ENCODE results near the gene NRBP1. TPM values are rescaled to one million over a fixed set of nuclear protein-coding genes. Genes with fewer than 3 reads are reported as not detected.

Gene NRBP1
- total and polyA plus RNA-seq, 2 of the 8 experiments (the other 6 are each of a cell fraction or from before 2014, with no cell fraction given) = 115 to 145 TPM

DNA sequence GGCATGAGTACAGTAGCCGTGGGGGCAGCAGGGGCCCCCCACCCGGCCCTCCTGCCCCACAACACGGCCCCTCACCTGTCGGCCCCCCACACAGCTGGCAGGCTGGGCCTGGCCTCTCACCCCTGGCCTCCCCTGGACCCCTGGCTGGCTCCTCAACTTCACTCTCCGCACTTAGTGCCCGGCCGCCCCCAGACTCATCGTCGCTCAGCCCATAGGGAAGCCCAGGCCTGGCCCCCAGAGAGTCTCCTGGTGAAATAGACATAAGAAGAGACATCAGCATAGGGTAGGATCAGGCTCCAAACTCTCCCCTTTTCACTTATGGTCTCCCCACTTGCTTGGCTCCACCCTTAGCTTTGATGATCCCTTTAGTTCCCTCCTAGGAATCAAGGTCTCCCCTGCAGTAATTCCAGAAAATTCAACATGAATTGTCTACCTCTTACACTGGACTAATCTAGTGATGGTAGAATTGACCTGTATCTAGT, 49.6 kb upstream of the NRBP1 start:
- no peak overlapping the region for H2AFZ ChIP-seq (ENCODE audit: low read length)
- H2BK5ac ChIP-seq (ENCODE audit: low read depth, low read length) = 0 out of 2 replicates have a peak overlapping the region, but pooled peaks have one; percentile 5
- peaks cover 43 to 68% (median 59%) of the 10 kb centered on the region in 4 experiments for H3K36me3 ChIP-seq (ENCODE audit: control insufficient read depth in 2 of 4, insufficient read depth in 4 of 4, low read length in 3 of 4)
- H3K4me3 ChIP-seq (ENCODE audit: extremely low read depth in 1 of 4, insufficient read depth in 2 of 4, low read depth in 3 of 4, low read length in 4 of 4) = peak overlapping the region in 2 of 4 experiments; percentile 77 to 96; a peak in 3 of 8 replicates
- FAIRE-seq (no peak), DNase-seq (ENCODE audit: low read depth in 1 of 2, low spot score in 2 of 2) (no peak)
- H2BK15ac ChIP-seq (ENCODE audit: low read length) = no peak overlapping the region
- POLR2A ChIA-PET (ENCODE audit: partially characterized antibody) = interaction anchor here (0.8 to 9.5 kb wide), 15 partner anchors 7 to 250 kb away, joined by 3 to 114 read pairs (median 6); partner anchors contain the start of genes CCDC121, EIF2B4, GPN1 and GTF3C2
- H3K23me2 ChIP-seq (ENCODE audit: low read depth, low read length) = peaks cover 7% of the 10 kb centered on the region
- H3K4me2 ChIP-seq (ENCODE audit: insufficient read depth in 1 of 2, low read depth in 2 of 2, low read length in 2 of 2) = peak overlapping the region; percentile 88 to 96; a peak in 3 of 4 replicates
- no peak overlapping the region for H2AK5ac ChIP-seq (ENCODE audit: low read depth, low read length)
- no peak overlapping the region for H3K9ac ChIP-seq (replicated peaks in 1 of 4; ENCODE audit: extremely low read depth in 1 of 4, low read depth in 3 of 4, low read length in 3 of 4)
- H3K27me3 ChIP-seq (replicated peaks in 1 of 4; ENCODE audit: control insufficient read depth in 3 of 4, extremely low read depth in 1 of 4, insufficient read depth in 3 of 4, low read length in 3 of 4) = no peaks in the 10 kb centered on the region
- peaks cover 0 to 8% (median 2%) of the 10 kb centered on the region in 4 experiments; a peak in 5 of 7 replicates for H3K4me1 ChIP-seq (replicated peaks in 1 of 4; ENCODE audit: control insufficient read depth in 3 of 4, insufficient read depth in 4 of 4, low read length in 3 of 4)
- H3K23ac ChIP-seq (ENCODE audit: insufficient read length) = no peak overlapping the region
- no peak overlapping the region for H3K27ac ChIP-seq (ENCODE audit: low read depth, low read length)
- no peak overlapping the region for H2BK12ac ChIP-seq (ENCODE audit: low read depth, low read length)
- H4K5ac ChIP-seq (ENCODE audit: insufficient read length, low read depth, low read length) = no peak overlapping the region
- no peak overlapping the region for H3K14ac ChIP-seq (ENCODE audit: insufficient read length)
- no peaks in the 10 kb centered on the region for H3K9me3 ChIP-seq (ENCODE audit: insufficient read depth in 2 of 2, low read depth in 1 of 2, low read length in 1 of 2)
- no peak overlapping the region for H2BK20ac ChIP-seq (ENCODE audit: low read length)
- H4K8ac ChIP-seq (ENCODE audit: extremely low read depth, insufficient read depth, low read length) = peak overlapping the region; percentile 75
- 96% methylated on average over 9 of the region's 9 CpGs; no CpG with 5 or more reads in 1 of the 2 experiments for WGBS, 2 experiments (ENCODE audit: extremely low coverage in 1 of 2, insufficient coverage in 1 of 2, insufficient read length in 1 of 2, insufficient replicate concordance in 2 of 2, low coverage in 1 of 2, low lambda C conversion rate in 2 of 2, missing lambda C conversion rate in 1 of 2)
- CTCF ChIA-PET (ENCODE audit: partially characterized antibody) = interaction anchor here (0.9 to 1.4 kb wide), 7 partner anchors 8 to 67 kb away, joined by 3 to 9 read pairs (median 3); partner anchors contain the start of gene GTF3C2
- no peak overlapping the region for H3K18ac ChIP-seq (ENCODE audit: extremely low read depth, low read length)
- peaks cover 4 to 12% of the 10 kb centered on the region in 2 experiments for H4K20me1 ChIP-seq (replicated peaks in 1 of 2; ENCODE audit: control insufficient read depth in 1 of 2, insufficient read depth in 2 of 2, low read length in 2 of 2)
- H3K79me1 ChIP-seq (ENCODE audit: low read depth, low read length) = peaks cover 5% of the 10 kb centered on the region; the same call in 1 of the 2 replicates
- no peak overlapping the region for H3K4ac ChIP-seq (replicated peaks; ENCODE audit: insufficient read length, low read depth, low read length)
- H3K79me2 ChIP-seq (ENCODE audit: control insufficient read depth in 1 of 2, insufficient read depth in 2 of 2, low read length in 2 of 2) = peaks cover 0 to 12% of the 10 kb centered on the region in 2 experiments; a peak in 2 of 4 replicates
- TF ChIP-seq SIN3A (conservative IDR thresholded peaks at IDR 0.05 in 1 of 2, IDR thresholded peaks at IDR 0.05 in 1 of 2; ENCODE audit: low read depth in 1 of 2, low read length in 2 of 2) = no peak
- TF ChIP-seq HDAC6 (IDR thresholded peaks at IDR 0.05; ENCODE audit: low read depth, low read length) = no peak
- H2BK120ac ChIP-seq (replicated peaks; ENCODE audit: low read depth, low read length) = no peak overlapping the region
- H3K56ac ChIP-seq (replicated peaks; ENCODE audit: insufficient read length, low read depth, low read length) = no peak overlapping the region
- H4K91ac ChIP-seq (replicated peaks; ENCODE audit: insufficient read length, low read length) = no peak overlapping the region

Data from H1 (cell line).